ENCODE measurements around the gene ZNF346.

GRCh38 chr5:177086654-177087397, 64.3 kb downstream of the ZNF346 start, which contains the start of gene FGFR4:
- TF ChIP-seq POLR2AphosphoS5 (IDR thresholded peaks at IDR 0.05; ENCODE audit: low read depth, low read length) (no peak), POLR2A (IDR thresholded peaks at IDR 0.05; ENCODE audit: low read depth, low read length) (no peak), TAF1 (IDR thresholded peaks at IDR 0.05; ENCODE audit: borderline replicate concordance, low read depth, low read length) (no peak)

Measured in GM12892 (cell line).